Measurements from ENCODE around the gene RPL18. TPM values are rescaled to one million over a fixed set of nuclear protein-coding genes. Genes with fewer than 3 reads are reported as not detected.
A peak's percentile ranks its signal among the peaks of the same experiment; 100 is the strongest.

RPL18 gene
- total and polyA plus RNA-seq, 9 of the 15 experiments (the other 6 are each of a cell fraction or from before 2014, with no cell fraction given): 312 to 2,635 (median 1,653) TPM

- TF ChIP-seq RBM34 (IDR thresholded peaks at IDR 0.05; ENCODE audit: borderline replicate concordance, insufficient read depth, low read length) (no peak), NFRKB (IDR thresholded peaks at IDR 0.05; ENCODE audit: low read depth) (peak; percentile 92), TAF9B (IDR thresholded peaks at IDR 0.05; ENCODE audit: partially characterized antibody) (peak; percentile 96), ZNF445 (CRISPR knock-in tag; IDR thresholded peaks at IDR 0.05; ENCODE audit: low read depth) (no peak), PTRF (tag; IDR thresholded peaks at IDR 0.05) (no peak), KHSRP (IDR thresholded peaks at IDR 0.05) (peak; percentile 93), ATF6 (CRISPR knock-in tag; IDR thresholded peaks at IDR 0.05) (no peak), ZNF507 (tag; conservative IDR thresholded peaks at IDR 0.05) (no peak), MBD2 (IDR thresholded peaks at IDR 0.05; ENCODE audit: borderline replicate concordance, low read depth) (peak; percentile 93), ZNF586 (CRISPR knock-in tag; conservative IDR thresholded peaks at IDR 0.05) (no peak), NCOA2 (IDR thresholded peaks at IDR 0.05; ENCODE audit: partially characterized antibody in 2 of 2) (no peak), LEF1 (IDR thresholded peaks at IDR 0.05) (no peak), THAP12 (CRISPR knock-in tag; IDR thresholded peaks at IDR 0.05) (peak; percentile 99), TCF7L2 (IDR thresholded peaks at IDR 0.05; ENCODE audit: low read depth, low read length) (no peak), THRAP3 (IDR thresholded peaks at IDR 0.05; ENCODE audit: borderline replicate concordance) (no peak), ZC3H4 (CRISPR knock-in tag; IDR thresholded peaks at IDR 0.05; ENCODE audit: borderline replicate concordance) (no peak)
- TF ChIP-seq, protein P1, sequence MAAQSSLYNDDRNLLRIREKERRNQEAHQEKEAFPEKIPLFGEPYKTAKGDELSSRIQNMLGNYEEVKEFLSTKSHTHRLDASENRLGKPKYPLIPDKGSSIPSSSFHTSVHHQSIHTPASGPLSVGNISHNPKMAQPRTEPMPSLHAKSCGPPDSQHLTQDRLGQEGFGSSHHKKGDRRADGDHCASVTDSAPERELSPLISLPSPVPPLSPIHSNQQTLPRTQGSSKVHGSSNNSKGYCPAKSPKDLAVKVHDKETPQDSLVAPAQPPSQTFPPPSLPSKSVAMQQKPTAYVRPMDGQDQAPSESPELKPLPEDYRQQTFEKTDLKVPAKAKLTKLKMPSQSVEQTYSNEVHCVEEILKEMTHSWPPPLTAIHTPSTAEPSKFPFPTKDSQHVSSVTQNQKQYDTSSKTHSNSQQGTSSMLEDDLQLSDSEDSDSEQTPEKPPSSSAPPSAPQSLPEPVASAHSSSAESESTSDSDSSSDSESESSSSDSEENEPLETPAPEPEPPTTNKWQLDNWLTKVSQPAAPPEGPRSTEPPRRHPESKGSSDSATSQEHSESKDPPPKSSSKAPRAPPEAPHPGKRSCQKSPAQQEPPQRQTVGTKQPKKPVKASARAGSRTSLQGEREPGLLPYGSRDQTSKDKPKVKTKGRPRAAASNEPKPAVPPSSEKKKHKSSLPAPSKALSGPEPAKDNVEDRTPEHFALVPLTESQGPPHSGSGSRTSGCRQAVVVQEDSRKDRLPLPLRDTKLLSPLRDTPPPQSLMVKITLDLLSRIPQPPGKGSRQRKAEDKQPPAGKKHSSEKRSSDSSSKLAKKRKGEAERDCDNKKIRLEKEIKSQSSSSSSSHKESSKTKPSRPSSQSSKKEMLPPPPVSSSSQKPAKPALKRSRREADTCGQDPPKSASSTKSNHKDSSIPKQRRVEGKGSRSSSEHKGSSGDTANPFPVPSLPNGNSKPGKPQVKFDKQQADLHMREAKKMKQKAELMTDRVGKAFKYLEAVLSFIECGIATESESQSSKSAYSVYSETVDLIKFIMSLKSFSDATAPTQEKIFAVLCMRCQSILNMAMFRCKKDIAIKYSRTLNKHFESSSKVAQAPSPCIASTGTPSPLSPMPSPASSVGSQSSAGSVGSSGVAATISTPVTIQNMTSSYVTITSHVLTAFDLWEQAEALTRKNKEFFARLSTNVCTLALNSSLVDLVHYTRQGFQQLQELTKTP (IDR thresholded peaks at IDR 0.05; ENCODE audit: low read depth in 1 of 2, partially characterized antibody in 2 of 2): no peak
- TF ChIP-seq, protein P2, sequence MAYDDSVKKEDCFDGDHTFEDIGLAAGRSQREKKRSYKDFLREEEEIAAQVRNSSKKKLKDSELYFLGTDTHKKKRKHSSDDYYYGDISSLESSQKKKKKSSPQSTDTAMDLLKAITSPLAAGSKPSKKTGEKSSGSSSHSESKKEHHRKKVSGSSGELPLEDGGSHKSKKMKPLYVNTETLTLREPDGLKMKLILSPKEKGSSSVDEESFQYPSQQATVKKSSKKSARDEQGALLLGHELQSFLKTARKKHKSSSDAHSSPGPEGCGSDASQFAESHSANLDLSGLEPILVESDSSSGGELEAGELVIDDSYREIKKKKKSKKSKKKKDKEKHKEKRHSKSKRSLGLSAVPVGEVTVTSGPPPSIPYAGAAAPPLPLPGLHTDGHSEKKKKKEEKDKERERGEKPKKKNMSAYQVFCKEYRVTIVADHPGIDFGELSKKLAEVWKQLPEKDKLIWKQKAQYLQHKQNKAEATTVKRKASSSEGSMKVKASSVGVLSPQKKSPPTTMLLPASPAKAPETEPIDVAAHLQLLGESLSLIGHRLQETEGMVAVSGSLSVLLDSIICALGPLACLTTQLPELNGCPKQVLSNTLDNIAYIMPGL (CRISPR knock-in tag; IDR thresholded peaks at IDR 0.05): peak; percentile 76; the same call in 1 of the 2 replicates
These were observed at the start of gene RPL18, which contains the start of gene SPHK2 (continued) for GRCh38 chr19:48618916-48619691.

Measured in K562 (cell line).